Suprapubic skin (tissue), 4 donors: ENCODE results near the gene TFDP1. TPM values are rescaled to one million over a fixed set of nuclear protein-coding genes. Genes with fewer than 3 reads are reported as not detected.
"Not testable (repeated sequence)": the region's sequence is repeated elsewhere in the genome, so short reads cannot be mapped to it uniquely, and the experiment has no call there.

Experiments
- DNase-seq, 2 donors: peaks; one replicate each; pipeline ENCODE4 v3.0.0-alpha.2; 2019; ENCODE audit warnings: low spot score in 2 of 2
- H3K27ac ChIP-seq: fragments of 200-600 bp; sonication (generic); one replicate; pipeline ENCODE4 v1.5.1; 2019
- H3K27me3 ChIP-seq: fragments of 200-600 bp; sonication (generic); one replicate; pipeline ENCODE4 v1.5.1; 2019
- H3K36me3 ChIP-seq: fragments of 200-600 bp; sonication (generic); one replicate; pipeline ENCODE4 v1.5.1; 2019
- H3K4me1 ChIP-seq: fragments of 200-600 bp; sonication (generic); one replicate; pipeline ENCODE4 v1.5.1; 2019
- H3K4me3 ChIP-seq: fragments of 200-600 bp; sonication (generic); one replicate; pipeline ENCODE4 v1.5.1; 2019; ENCODE audit warnings: mild to moderate bottlenecking
- H3K9me3 ChIP-seq: fragments of 200-600 bp; sonication (generic); one replicate; pipeline ENCODE4 v1.5.1; 2019
- EP300 ChIP-seq: sonication (generic); formaldehyde crosslinking; IDR thresholded peaks from one replicate; pipeline ENCODE4 v1.6.1; 2017; ENCODE audit warnings: antibody characterized with exemption
- POLR2A ChIP-seq, 2 donors: fragments of 450-650 bp; IDR thresholded peaks; one replicate each; pipeline ENCODE4 v1.6.1; 2017; ENCODE audit warnings: antibody characterized with exemption in 2 of 2, mild to moderate bottlenecking in 2 of 2, moderate library complexity in 2 of 2
- POLR2AphosphoS5 ChIP-seq, 3 donors: sonication (generic); formaldehyde crosslinking; IDR thresholded peaks; one replicate each; pipeline ENCODE4 v1.6.1; 2017; ENCODE audit warnings: antibody characterized with exemption in 3 of 3
- WGBS: methylation state at CpG from one replicate; pipeline ENCODE4 v1.1.5; 2018; 5-methylcytosine and 5-hydroxymethylcytosine counted together
- total RNA-seq, 4 donors: library from RNA; depleted of rRNA; stranded (reverse); fragments of >200 nt; gene quantifications; one replicate each; pipeline ENCODE4 v1.1.0, GENCODE V29; 2016
- TF ChIP-seq, protein P1 (sequence below), 2 donors: fragments of 200-600 bp in 1 of 2; fragments of 450-650 bp in 1 of 2; sonication (generic) in 1 of 2; IDR thresholded peaks; one replicate each; pipeline ENCODE4 v1.5.1; 2016 to 2019; ENCODE audit warnings: antibody characterized with exemption in 2 of 2, mild to moderate bottlenecking in 1 of 2, moderate library complexity in 1 of 2

Gene TFDP1
- total RNA-seq, 4 donors from 2014 or later, result 47.5 to 63.3 (median 52.0) TPM

DNA sequence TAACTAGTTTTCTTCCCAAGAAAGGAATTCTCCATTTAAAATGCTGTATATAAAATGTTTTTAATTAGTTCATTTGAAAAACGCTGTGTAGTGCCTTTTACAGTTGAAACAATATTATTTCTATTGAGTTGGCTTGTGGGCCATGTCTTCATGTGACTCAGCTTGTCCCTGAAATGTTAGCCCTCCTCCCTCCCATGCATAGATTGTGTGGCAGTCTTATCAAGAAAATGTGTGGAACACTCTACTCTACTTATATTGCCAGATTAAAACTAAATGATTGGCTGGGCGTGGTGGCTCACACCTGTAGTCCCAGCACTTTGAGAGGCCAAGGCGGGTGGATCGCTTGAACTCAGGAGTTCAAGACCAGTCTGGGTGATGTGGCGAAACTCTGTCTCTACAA, 33.4 kb downstream of the TFDP1 start:
- Histone ChIP-seq H3K9me3 (no peaks in the 10 kb centered on the region), H3K27me3 (no peaks in the 10 kb centered on the region), H3K4me3 (no peak overlapping the region), H3K36me3 (peaks cover 19% of the 10 kb centered on the region), H3K4me1 (no peaks in the 10 kb centered on the region), H3K27ac (no peak overlapping the region)
- TF ChIP-seq POLR2A (IDR thresholded peaks at IDR 0.05), result no peak
- no peak for DNase-seq
- WGBS, result 91% methylated on average over 5 of the region's 5 CpGs

DNA sequence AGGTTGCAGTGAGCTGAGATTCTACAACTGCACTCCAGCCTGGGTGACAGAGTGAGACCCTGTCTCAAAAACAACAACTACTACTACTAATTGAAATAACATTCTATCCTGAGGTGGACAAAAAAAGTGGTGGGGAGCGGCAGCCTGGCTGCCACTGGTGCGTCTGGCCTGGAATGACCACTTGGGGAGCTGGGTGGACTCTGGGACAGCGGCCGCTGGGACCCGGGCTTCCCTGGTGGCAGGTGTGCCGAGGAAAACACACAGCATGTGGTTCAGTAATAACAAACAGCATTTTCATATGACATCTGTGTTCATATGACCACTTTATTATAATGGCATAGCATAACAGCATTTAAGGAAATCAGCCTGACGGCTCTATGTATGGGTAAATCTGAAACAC, 33.9 kb downstream of the TFDP1 start:
- Histone ChIP-seq H3K4me3 (no peak overlapping the region), H3K27me3 (no peaks in the 10 kb centered on the region), H3K27ac (no peak overlapping the region), H3K4me1 (no peaks in the 10 kb centered on the region), H3K9me3 (no peaks in the 10 kb centered on the region), H3K36me3 (peaks cover 21% of the 10 kb centered on the region)
- no peak for DNase-seq
- 83% methylated on average over 6 of the region's 7 CpGs for WGBS
- no peak for TF ChIP-seq POLR2AphosphoS5 (IDR thresholded peaks at IDR 0.05)
- no peak for TF ChIP-seq EP300
- TF ChIP-seq POLR2A (IDR thresholded peaks at IDR 0.05), result no peak
- TF ChIP-seq, protein P1, sequence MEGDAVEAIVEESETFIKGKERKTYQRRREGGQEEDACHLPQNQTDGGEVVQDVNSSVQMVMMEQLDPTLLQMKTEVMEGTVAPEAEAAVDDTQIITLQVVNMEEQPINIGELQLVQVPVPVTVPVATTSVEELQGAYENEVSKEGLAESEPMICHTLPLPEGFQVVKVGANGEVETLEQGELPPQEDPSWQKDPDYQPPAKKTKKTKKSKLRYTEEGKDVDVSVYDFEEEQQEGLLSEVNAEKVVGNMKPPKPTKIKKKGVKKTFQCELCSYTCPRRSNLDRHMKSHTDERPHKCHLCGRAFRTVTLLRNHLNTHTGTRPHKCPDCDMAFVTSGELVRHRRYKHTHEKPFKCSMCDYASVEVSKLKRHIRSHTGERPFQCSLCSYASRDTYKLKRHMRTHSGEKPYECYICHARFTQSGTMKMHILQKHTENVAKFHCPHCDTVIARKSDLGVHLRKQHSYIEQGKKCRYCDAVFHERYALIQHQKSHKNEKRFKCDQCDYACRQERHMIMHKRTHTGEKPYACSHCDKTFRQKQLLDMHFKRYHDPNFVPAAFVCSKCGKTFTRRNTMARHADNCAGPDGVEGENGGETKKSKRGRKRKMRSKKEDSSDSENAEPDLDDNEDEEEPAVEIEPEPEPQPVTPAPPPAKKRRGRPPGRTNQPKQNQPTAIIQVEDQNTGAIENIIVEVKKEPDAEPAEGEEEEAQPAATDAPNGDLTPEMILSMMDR (IDR thresholded peaks at IDR 0.05), result no peak

GRCh38 chr13:113620036-113620796, 35.7 kb downstream of the TFDP1 start:
- no peak overlapping the region for H3K4me3 ChIP-seq
- no peak overlapping the region for H3K27ac ChIP-seq
- no peak for TF ChIP-seq POLR2A (IDR thresholded peaks at IDR 0.05)
- DNase-seq, result no peak
- H3K4me1 ChIP-seq, result no peaks in the 10 kb centered on the region
- peaks cover 21% of the 10 kb centered on the region for H3K36me3 ChIP-seq
- no peaks in the 10 kb centered on the region for H3K9me3 ChIP-seq
- H3K27me3 ChIP-seq, result no peaks in the 10 kb centered on the region
- 89% methylated on average over 11 of the region's 15 CpGs for WGBS

DNA sequence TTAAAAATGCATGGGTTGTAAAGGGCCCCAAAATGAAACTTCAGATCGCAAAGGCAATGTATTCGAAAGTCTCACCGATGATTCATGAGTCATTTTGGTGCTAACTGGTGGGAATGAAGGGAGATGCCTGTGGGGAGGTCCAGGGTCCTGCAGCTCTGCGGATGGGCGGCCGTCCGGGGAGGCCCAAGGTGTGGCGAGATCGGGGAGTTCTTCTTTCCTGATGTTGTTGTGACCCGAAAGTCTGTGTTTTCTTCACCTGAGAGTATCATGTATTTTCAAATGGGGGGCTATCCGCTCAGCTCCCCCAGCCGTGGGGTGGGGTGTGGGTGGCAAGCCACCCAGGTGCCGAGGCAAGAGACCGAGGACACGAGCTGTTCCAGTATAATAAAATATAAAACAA, 36.5 kb downstream of the TFDP1 start:
- WGBS, result 99% methylated on average over 15 of the region's 15 CpGs
- H3K4me1 ChIP-seq, result no peaks in the 10 kb centered on the region
- no peak overlapping the region for H3K4me3 ChIP-seq
- no peaks in the 10 kb centered on the region for H3K27me3 ChIP-seq
- no peaks in the 10 kb centered on the region for H3K9me3 ChIP-seq
- DNase-seq, result no peak
- H3K36me3 ChIP-seq, result peaks cover 17% of the 10 kb centered on the region
- TF ChIP-seq, protein P1 (IDR thresholded peaks at IDR 0.05), result no peak
- TF ChIP-seq POLR2A (IDR thresholded peaks at IDR 0.05) (no peak), EP300 (no peak), POLR2AphosphoS5 (IDR thresholded peaks at IDR 0.05) (no peak)
- no peak overlapping the region for H3K27ac ChIP-seq

GRCh38 chr13:113621498-113621897, 36.9 kb downstream of the TFDP1 start:
- H3K27me3 ChIP-seq, H3K27ac ChIP-seq, H3K9me3 ChIP-seq, H3K4me1 ChIP-seq, H3K4me3 ChIP-seq: not testable (repeated sequence)
- peak in 1 of 2 donors; percentile 60 for DNase-seq
- peaks cover 17% of the 10 kb centered on the region for H3K36me3 ChIP-seq
- TF ChIP-seq, protein P1 (IDR thresholded peaks at IDR 0.05), result peak in 1 of 2 donors; percentile 21
- 85% methylated on average over 13 of the region's 13 CpGs for whole genome bisulfite sequencing

- not testable (repeated sequence) for H3K4me3 ChIP-seq, H3K27me3 ChIP-seq, H3K9me3 ChIP-seq, H3K4me1 ChIP-seq, H3K27ac ChIP-seq
- peaks cover 19% of the 10 kb centered on the region for H3K36me3 ChIP-seq
- WGBS, result 94% methylated on average over 20 of the region's 20 CpGs
- DNase-seq, result peak in 1 of 2 donors; percentile 18
Observed at GRCh38 chr13:113621986-113622550, 37.5 kb downstream of the TFDP1 start.
